ENCODE results near the gene TRUB1.

- TF ChIP-seq CTCF (IDR thresholded peaks at IDR 0.05) = no peak
- no peak for TF ChIP-seq POLR2A (IDR thresholded peaks at IDR 0.05)
Observed at GRCh38 chr10:114894911-114895310, 43.1 kb upstream of the TRUB1 start.

Data from breast epithelium (tissue), 3 donors.